Measurements from ENCODE around the gene PAFAH1B2. TPM values are rescaled to one million over a fixed set of nuclear protein-coding genes. Genes with fewer than 3 reads are reported as not detected.
A peak's percentile ranks its signal among the peaks of the same experiment; 100 is the strongest.

Gene PAFAH1B2
- total RNA-seq, 2 experiments from 2014 or later: 43.7 to 44.3 TPM

- intact Hi-C loops (cut with micrococcal nuclease): no loop called here
- H3K9me3 Mint-ChIP-seq: no peaks in the 10 kb centered on the region
- H3K27me3 Mint-ChIP-seq (ENCODE audit: low read depth): no peaks in the 10 kb centered on the region
- H3K27ac Mint-ChIP-seq: peak overlapping the region; percentile 51
- CTCF ChIA-PET: interaction anchor here (0.6 to 4.3 kb wide), 3 partner anchors 12 to 234 kb away, joined by 3 to 25 read pairs (median 5); no protein-coding TSS in a partner anchor
- peaks cover 47% of the 10 kb centered on the region for H3K36me3 Mint-ChIP-seq (ENCODE audit: low read depth)
- DNase-seq: no peak
- H3K4me1 Mint-ChIP-seq (ENCODE audit: low read depth): peaks cover 7% of the 10 kb centered on the region
- no peak overlapping the region for H3K4me3 Mint-ChIP-seq
These were observed 73.3 kb downstream of the PAFAH1B2 start for GRCh38 chr11:117217141-117218084.

GRCh38 chr11:117218133-117218915, 74.2 kb downstream of the PAFAH1B2 start:
- Mint-ChIP-seq H3K27ac (peak overlapping the region; percentile 24), H3K36me3 (ENCODE audit: low read depth) (peaks cover 48% of the 10 kb centered on the region), H3K4me1 (ENCODE audit: low read depth) (peaks cover 7% of the 10 kb centered on the region), H3K9me3 (no peaks in the 10 kb centered on the region), H3K27me3 (ENCODE audit: low read depth) (no peaks in the 10 kb centered on the region), H3K4me3 (no peak overlapping the region)
- no peak for DNase-seq
- CTCF ChIA-PET: interaction anchor here (0.6 to 4.3 kb wide), 2 partner anchors 11 to 233 kb away, joined by 3 to 25 read pairs; no protein-coding TSS in a partner anchor
- intact Hi-C loops (cut with micrococcal nuclease): no loop called here

- H3K9me3 Mint-ChIP-seq: no peaks in the 10 kb centered on the region
- DNase-seq: no peak
- H3K27me3 Mint-ChIP-seq (ENCODE audit: low read depth): no peaks in the 10 kb centered on the region
- H3K4me3 Mint-ChIP-seq: no peak overlapping the region
- intact Hi-C loops (cut with micrococcal nuclease): no loop called here
- peak overlapping the region; percentile 24 for H3K27ac Mint-ChIP-seq
- CTCF ChIA-PET: interaction anchor here (4.3 kb wide), 1 partner anchor 10 kb away, joined by 25 read pairs; no protein-coding TSS in a partner anchor
- H3K4me1 Mint-ChIP-seq (ENCODE audit: low read depth): peaks cover 7% of the 10 kb centered on the region
- H3K36me3 Mint-ChIP-seq (ENCODE audit: low read depth): peaks cover 49% of the 10 kb centered on the region
These were observed 74.9 kb downstream of the PAFAH1B2 start for GRCh38 chr11:117219001-117219400.

GRCh38 chr11:117219455-117219854, 75.4 kb downstream of the PAFAH1B2 start:
- Mint-ChIP-seq H3K4me3 (no peak overlapping the region), H3K27me3 (ENCODE audit: low read depth) (no peaks in the 10 kb centered on the region), H3K9me3 (no peaks in the 10 kb centered on the region), H3K4me1 (ENCODE audit: low read depth) (peaks cover 7% of the 10 kb centered on the region), H3K27ac (no peak overlapping the region), H3K36me3 (ENCODE audit: low read depth) (peaks cover 49% of the 10 kb centered on the region)
- CTCF ChIA-PET: interaction anchor here (4.3 kb wide), 1 partner anchor 10 kb away, joined by 25 read pairs; no protein-coding TSS in a partner anchor
- intact Hi-C loops (cut with micrococcal nuclease): no loop called here
- DNase-seq: no peak

- Mint-ChIP-seq H3K27me3 (ENCODE audit: low read depth) (no peaks in the 10 kb centered on the region), H3K4me1 (ENCODE audit: low read depth) (peaks cover 7% of the 10 kb centered on the region), H3K36me3 (ENCODE audit: low read depth) (peaks cover 51% of the 10 kb centered on the region), H3K4me3 (no peak overlapping the region), H3K27ac (no peak overlapping the region), H3K9me3 (no peaks in the 10 kb centered on the region)
- intact Hi-C loops (cut with micrococcal nuclease): no loop called here
- CTCF ChIA-PET: interaction anchor here (4.3 kb wide), 1 partner anchor 9 kb away, joined by 25 read pairs; no protein-coding TSS in a partner anchor
- DNase-seq: no peak
These were observed 75.9 kb downstream of the PAFAH1B2 start for GRCh38 chr11:117219995-117220394.

- peaks cover 55% of the 10 kb centered on the region for H3K36me3 Mint-ChIP-seq (ENCODE audit: low read depth)
- H3K4me1 Mint-ChIP-seq (ENCODE audit: low read depth): peaks cover 7% of the 10 kb centered on the region
- no peaks in the 10 kb centered on the region for H3K27me3 Mint-ChIP-seq (ENCODE audit: low read depth)
- intact Hi-C loops (cut with micrococcal nuclease): no loop called here
- H3K4me3 Mint-ChIP-seq: no peak overlapping the region
- CTCF ChIA-PET: interaction anchor here (4.3 kb wide), 1 partner anchor 9 kb away, joined by 25 read pairs; no protein-coding TSS in a partner anchor
- no peak for DNase-seq
- no peaks in the 10 kb centered on the region for H3K9me3 Mint-ChIP-seq
- no peak overlapping the region for H3K27ac Mint-ChIP-seq
These were observed 76.5 kb downstream of the PAFAH1B2 start for GRCh38 chr11:117220568-117220967.

GRCh38 chr11:117220999-117221774, 77.1 kb downstream of the PAFAH1B2 start:
- CTCF ChIA-PET: interaction anchor here (4.3 kb wide), 1 partner anchor 8 kb away, joined by 25 read pairs; no protein-coding TSS in a partner anchor
- H3K27me3 Mint-ChIP-seq (ENCODE audit: low read depth): no peaks in the 10 kb centered on the region
- intact Hi-C loops (cut with micrococcal nuclease): no loop called here
- H3K36me3 Mint-ChIP-seq (ENCODE audit: low read depth): peaks cover 55% of the 10 kb centered on the region
- no peak overlapping the region for H3K27ac Mint-ChIP-seq
- no peak overlapping the region for H3K4me3 Mint-ChIP-seq
- H3K4me1 Mint-ChIP-seq (ENCODE audit: low read depth): peaks cover 7% of the 10 kb centered on the region
- no peak for DNase-seq
- no peaks in the 10 kb centered on the region for H3K9me3 Mint-ChIP-seq

GRCh38 chr11:117221775-117222517, 77.9 kb downstream of the PAFAH1B2 start:
- no peaks in the 10 kb centered on the region for H3K27me3 Mint-ChIP-seq (ENCODE audit: low read depth)
- intact Hi-C loops (cut with micrococcal nuclease): no loop called here
- no peak for DNase-seq
- H3K36me3 Mint-ChIP-seq (ENCODE audit: low read depth): peaks cover 58% of the 10 kb centered on the region
- peaks cover 7% of the 10 kb centered on the region for H3K4me1 Mint-ChIP-seq (ENCODE audit: low read depth)
- H3K9me3 Mint-ChIP-seq: no peaks in the 10 kb centered on the region
- no peak overlapping the region for H3K27ac Mint-ChIP-seq
- CTCF ChIA-PET: interaction anchor here (5.6 kb wide), 1 partner anchor 41 kb away, joined by 72 read pairs; the partner anchor contains the start of gene SIDT2
- H3K4me3 Mint-ChIP-seq: no peak overlapping the region

GRCh38 chr11:117222991-117223740, 79.1 kb downstream of the PAFAH1B2 start:
- CTCF ChIA-PET: interaction anchor here (5.6 kb wide), 1 partner anchor 42 kb away, joined by 72 read pairs; the partner anchor contains the start of gene SIDT2
- Mint-ChIP-seq H3K36me3 (ENCODE audit: low read depth) (peaks cover 51% of the 10 kb centered on the region), H3K27ac (no peak overlapping the region), H3K9me3 (no peaks in the 10 kb centered on the region), H3K4me1 (ENCODE audit: low read depth) (peaks cover 9% of the 10 kb centered on the region), H3K27me3 (ENCODE audit: low read depth) (no peaks in the 10 kb centered on the region), H3K4me3 (no peak overlapping the region)
- intact Hi-C loops (cut with micrococcal nuclease): no loop called here
- no peak for DNase-seq

- no peak for DNase-seq
- no peaks in the 10 kb centered on the region for H3K27me3 Mint-ChIP-seq (ENCODE audit: low read depth)
- peaks cover 15% of the 10 kb centered on the region for H3K4me1 Mint-ChIP-seq (ENCODE audit: low read depth)
- H3K36me3 Mint-ChIP-seq (ENCODE audit: low read depth): peaks cover 52% of the 10 kb centered on the region
- no peaks in the 10 kb centered on the region for H3K9me3 Mint-ChIP-seq
- intact Hi-C loops (cut with micrococcal nuclease): no loop called here
- H3K27ac Mint-ChIP-seq: peak overlapping the region; percentile 41
- CTCF ChIA-PET: interaction anchor here (1.5 to 5.6 kb wide), 2 partner anchors 13 to 43 kb away, joined by 3 to 72 read pairs; partner anchors contain the start of gene SIDT2
- H3K4me3 Mint-ChIP-seq: no peak overlapping the region
These were observed 79.9 kb downstream of the PAFAH1B2 start for GRCh38 chr11:117223741-117224689.
